RKO (cell line): Measurements from ENCODE around the gene CORO1C.
"Not testable (repeated sequence)": the region's sequence is repeated elsewhere in the genome, so short reads cannot be mapped to it uniquely, and the experiment has no call there.

Experiments used
- DNase-seq: peaks from one replicate; pipeline ENCODE4 v3.0.0-alpha.2; 2016; ENCODE audit warnings: low spot score

The CORO1C gene

GRCh38 chr12:108731105-108731865, at the start of gene CORO1C:
Gene CORO1C, minus strand, starts transcription at chr12:108731518. Its CDS starts 30,200 bp downstream, at chr12:108701318.
- DNase-seq = peak; percentile 96

DNA sequence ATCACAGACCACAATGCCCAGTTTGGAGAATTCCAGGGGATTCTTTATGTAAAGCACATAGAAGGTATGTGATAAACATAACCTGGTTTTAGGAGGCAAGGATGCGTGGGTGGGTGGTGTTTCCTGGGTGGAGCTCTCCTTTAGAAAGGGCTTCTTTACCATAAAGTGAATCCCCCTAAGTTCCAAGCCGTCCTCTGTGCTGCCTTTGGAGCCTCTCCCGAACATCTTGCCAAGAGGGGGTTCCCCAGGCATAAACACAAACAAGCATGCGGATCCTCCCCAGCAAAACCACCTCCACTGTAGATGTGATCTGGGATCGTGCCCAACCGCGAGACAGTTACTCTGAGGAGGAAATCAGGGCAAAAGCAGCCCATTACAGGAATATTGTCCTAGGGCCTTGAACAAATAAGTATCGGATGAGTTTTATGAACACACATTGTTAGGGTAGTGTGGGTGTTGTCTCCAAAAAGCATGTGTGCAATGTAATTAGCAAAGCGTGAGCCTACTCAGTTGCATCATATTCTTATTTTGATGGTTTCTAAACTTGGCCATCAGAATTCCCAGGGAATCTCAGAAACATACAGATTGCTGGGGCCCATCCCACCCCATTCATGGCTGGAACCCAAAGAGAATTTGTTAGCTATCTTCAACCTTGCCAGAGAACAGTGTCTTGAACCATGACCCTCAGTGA, 48.8 kb upstream of the CORO1C start:
- DNase-seq = no peak

DNA sequence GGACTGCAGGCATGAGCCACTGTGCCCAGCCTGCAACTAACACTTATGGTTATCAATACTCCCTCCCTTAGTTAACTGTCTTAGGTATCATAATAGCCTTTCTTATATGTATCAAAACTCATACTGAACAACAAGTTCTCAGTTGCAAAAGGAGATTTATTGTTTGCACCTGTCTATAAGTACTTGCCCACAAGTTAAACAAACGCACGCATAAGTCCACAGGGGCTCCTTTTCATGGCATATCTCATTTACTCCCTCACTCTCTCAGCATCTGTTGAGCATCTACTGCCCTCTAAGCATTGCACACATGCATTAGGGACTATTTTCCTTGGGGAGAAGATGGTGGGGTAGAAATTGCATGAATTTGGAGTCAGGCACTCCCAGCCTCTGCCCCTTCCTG, 46.7 kb upstream of the CORO1C start:
- no peak for DNase-seq

DNA sequence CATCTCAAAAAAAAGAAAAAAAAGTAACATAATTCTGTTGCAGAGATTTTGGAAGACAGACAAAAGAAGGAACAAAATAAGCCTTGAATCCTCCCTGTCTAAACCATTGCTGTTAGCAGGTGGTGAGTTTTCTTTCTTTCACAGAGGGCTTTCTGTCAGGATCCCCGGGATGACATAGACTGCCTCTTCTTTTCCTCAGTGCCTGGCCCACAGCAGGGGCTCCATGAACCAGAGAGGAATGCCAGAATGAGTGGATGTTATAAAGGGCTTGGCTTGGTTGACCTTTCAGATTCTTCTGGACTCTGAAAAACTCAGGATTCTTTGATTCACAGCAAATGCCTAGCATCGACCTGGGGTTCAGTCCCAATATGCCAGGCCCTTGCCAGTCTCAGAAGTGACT, 45.8 kb upstream of the CORO1C start:
- DNase-seq = no peak

DNA sequence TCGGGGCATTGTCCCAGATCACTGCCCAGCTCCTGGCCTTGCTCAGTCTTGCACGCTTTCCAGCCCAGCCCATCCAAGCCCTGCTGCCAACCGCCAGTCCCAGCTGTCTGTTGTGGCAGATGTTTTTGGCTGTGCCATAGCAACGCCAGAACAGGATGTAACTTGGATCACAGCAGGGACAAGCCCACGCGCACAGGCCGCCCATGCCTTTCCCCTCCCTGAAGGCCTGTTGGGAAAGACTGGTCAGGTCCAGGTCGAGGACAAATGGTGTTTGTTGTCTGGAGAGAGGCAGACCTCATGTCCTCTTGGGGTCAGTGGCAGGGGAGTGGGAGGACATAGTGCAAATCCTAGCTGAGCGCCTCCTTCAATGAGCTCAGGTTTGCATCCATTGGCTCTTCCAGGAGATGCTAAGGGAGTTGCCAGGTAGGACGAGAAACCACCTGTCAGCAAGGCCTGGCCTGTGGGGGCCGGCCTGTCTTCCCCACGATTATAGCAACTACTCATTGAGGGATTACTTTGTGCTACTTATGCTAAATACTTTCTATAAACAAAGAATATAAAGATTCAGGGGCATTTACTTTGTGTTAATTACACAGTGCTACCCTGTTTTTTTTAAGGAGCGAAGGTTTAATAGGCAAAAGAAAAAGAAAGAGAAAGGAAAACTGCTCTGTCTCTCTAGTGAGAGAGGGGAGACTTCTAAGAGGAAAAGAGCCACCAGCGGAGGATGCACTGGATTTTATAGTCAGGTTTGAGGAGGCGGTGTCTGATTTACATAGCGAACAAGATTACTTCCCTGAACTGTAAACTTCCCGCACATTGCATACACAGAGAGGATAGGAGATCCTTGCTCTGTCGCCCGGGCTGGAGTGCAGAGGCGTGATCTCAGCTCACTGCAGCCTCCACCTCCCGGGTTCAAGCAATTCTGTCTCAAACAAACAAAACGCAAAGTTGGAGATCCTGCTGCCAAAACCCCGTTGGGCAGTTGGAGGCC, 42.8 kb upstream of the CORO1C start:
- DNase-seq = no peak

GRCh38 chr12:108772891-108773797, 41.8 kb upstream of the CORO1C start:
- DNase-seq = no peak

GRCh38 chr12:108772247-108772646, 40.9 kb upstream of the CORO1C start:
- DNase-seq = no peak

GRCh38 chr12:108771835-108772234, 40.5 kb upstream of the CORO1C start:
- DNase-seq = not testable (repeated sequence)

GRCh38 chr12:108770963-108771362, 39.6 kb upstream of the CORO1C start:
- DNase-seq = no peak

DNA sequence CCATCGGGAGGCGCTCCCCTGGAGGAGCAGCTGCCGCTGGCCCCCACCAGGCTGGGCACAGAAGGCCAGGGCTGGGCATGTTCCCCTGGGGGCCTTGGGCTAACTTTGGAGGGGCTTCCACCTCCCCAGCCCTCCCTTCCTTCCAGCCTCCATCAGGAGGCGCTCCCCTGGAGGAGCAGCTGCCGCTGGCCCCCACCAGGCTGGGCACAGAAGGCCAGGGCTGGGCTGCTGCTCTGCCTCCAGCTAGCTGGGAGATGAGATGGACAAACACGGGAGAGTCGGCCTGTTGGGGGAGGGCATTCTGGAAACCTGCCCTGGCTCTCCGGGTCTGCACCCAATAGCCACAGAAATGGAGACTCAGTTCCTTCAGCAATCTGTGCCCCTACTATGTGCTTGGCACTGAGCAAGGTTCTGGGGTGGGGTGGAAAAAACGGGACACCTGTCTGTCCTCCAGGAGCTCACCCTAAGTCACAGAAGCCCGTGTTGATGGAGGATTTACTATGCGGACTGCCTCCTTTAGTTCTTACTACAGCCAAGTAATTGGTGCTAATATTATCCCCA, 39.0 kb upstream of the CORO1C start:
- no peak for DNase-seq

DNA sequence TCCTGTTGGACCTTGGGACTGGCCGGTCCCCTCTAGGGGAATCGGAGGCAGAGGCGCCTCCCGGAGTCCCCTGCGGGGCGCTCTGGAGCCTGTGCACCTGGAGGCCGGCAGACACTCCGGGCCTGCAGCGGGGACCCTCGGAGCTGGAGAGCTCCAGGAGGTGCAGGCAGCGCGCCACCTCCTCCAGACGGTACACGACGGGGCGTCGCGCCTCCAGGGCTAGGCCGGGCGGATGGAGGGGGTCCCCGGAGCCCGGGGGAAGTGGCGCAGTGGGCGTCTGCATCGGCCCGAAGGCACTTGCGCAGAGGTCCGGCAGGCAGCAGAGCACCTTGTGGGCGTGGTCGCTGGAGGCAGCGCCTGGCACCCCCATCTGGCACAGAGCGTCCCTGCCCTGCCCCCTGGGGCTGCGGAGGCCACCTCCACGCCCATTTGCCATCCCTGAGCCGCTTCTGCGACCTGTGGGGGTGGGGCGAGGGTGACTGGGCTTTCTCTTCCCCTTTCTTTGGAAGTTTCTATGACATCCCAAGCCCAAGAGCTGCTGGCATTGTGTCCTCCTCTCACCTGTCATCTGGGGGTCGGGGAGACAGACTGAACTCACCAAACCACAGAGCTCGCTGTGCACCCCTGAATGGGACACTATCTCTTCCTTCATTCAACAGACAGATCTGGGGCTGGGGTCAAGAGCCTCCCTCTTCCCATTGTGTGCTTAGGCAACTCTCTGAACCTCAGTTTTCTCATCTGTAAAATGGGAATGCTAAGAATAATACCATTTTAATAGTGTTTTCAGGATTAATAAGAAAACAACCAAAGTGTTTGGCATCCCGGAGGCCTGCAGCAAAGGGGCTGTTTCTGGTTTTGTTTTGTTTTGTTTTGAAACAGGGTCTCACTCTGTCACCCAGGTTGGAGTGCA, 37.5 kb upstream of the CORO1C start:
- no peak for DNase-seq

DNA sequence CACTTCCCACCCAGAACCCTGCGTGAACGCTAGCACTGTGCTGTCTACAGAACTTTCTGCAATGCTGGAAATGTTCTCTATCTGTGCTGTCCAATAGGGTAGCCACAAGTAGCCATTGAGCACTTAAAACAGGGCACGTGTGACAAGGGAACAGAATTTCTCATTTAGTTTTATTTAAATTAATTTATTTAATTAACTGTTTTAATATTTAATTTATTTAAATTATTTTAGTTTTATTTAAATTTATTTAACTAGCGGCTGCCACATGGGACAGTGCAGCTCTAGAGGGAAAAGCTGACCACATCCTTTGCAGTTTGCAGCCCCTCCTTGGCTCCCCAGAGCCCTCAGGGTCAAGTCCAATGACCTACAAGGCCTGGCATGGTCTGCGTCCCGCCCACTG, 35.0 kb upstream of the CORO1C start:
- DNase-seq = no peak

GRCh38 chr12:108765289-108765764, 34.0 kb upstream of the CORO1C start:
- no peak for DNase-seq

DNA sequence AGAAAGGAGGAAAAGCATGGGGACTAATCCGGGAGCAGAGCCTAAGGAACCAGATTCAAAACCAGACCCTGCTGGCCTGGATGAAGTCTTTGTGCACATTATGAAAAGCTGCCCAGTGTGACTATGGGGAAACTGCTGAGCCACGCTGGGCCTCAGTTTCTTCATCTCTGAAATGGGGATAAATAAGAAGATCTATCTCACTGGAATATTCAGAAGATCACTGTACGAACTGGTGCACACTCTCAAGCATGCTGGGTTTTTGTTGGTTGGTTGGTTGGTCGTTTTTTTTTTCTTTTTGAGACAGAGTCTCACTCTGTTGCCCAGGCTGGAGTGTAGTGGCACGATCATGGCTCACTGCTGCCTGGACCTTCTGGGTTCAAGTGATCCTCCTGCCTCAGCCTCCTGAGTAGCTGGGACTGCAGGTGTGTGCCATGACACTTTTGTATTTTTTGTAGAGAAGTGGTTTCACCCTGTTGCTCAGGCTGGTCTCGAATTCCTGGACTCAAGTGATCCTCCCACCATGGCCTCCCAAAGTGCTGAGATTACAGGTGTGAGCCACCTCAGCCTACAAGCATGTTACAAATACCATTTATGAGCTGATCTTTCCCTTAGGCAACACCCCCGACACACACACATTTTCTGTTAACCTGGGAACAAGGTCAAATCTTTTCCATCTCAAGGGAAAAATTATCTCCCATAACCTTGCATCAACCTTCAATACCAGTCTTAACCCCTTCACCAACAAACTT, 33.4 kb upstream of the CORO1C start:
- DNase-seq = no peak

- DNase-seq = no peak
These were observed 29.9 kb upstream of the CORO1C start for GRCh38 chr12:108761226-108761625.

DNA sequence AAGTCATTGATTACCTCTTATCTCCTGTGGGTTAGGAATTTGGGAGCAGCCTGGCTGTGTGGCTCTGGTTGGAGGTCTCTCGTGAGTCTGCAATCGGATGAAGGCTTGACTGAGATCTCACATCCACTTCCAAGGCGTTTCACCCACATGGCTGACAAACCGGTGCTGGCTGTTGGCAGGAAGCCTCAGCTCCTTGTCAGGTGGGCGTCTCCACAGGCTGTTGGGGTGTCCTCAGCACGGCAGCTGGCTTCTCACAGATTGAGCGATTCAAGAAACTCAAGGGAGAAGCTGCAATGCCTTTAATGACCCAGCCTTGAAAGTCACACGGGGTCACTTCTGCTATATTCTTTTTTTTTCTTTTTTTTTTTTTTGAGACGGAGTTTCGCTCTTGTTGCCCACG, 28.6 kb upstream of the CORO1C start:
- DNase-seq = no peak

DNA sequence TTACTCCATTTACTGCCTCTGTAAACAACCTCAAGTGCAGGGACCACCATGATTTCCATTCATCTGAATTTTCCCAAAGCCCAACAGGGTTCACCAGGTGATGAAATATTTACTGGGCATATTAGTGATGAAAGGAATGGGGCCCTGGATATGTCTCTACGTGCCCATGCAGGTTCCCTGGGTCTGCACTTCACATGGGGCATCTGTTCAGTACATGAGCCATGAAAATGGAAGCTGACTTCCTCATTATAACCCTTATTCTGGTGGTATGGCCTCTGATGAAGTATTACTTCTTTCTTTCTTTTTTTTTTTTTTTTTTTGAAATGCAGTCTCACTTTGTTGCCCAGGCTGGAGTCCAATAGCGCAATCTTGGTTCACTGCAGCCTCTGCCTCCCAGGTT, 26.5 kb upstream of the CORO1C start:
- DNase-seq = no peak

DNA sequence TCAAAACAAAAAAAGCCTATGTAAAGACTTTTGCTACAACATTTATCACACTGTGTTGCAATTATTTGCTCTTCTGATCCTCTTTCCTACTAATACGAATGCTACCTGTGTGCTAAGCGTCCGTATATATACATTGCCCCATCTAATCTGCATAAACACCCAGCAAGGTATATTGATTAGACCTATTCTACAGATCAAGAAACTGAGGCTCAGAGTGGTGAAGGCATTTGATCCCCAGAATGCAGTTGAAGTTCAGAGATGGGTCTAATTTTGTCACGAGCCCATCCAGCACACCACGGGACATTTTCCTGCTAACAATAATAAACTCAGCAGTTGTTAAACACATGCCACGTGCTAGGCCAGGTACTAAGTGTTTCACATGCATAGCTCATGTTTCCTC, 25.1 kb upstream of the CORO1C start:
- DNase-seq = no peak

GRCh38 chr12:108755481-108755880, 24.2 kb upstream of the CORO1C start:
- DNase-seq = no peak
